CD14-positive monocyte (primary cell): ENCODE data around the gene GRIK2. TPM values are rescaled to one million over a fixed set of nuclear protein-coding genes. Genes with fewer than 3 reads are reported as not detected.

ENCODE experiments used
- DNase-seq, 3 donors: peaks; one replicate each; pipeline ENCODE4 v3.0.0-alpha.2; 2011 to 2022
- H2AFZ ChIP-seq: 2 replicates; pipeline ENCODE4 v1.6.0; 2012; ENCODE audit warnings: mild to moderate bottlenecking, low read depth, low read length, inconsistent platforms; ENCODE audit not compliant: insufficient read depth, poor library complexity, severe bottlenecking
- H3K27ac ChIP-seq, 2 donors: 1 replicate in 1 of 2; 2 replicates in 1 of 2; pipeline ENCODE4 v1.5.1; 2012 to 2013; ENCODE audit warnings: low read length in 2 of 2, control low read depth in 1 of 2, inconsistent platforms in 1 of 2, low read depth in 1 of 2, mild to moderate bottlenecking in 1 of 2
- H3K27me3 ChIP-seq, 2 donors: one replicate each; pipeline versions ENCODE4 v1.6.0 to v1.6.1; 2011 to 2013; ENCODE audit warnings: low read length in 2 of 2; ENCODE audit not compliant: control insufficient read depth in 2 of 2, insufficient read depth in 2 of 2
- H3K36me3 ChIP-seq, 2 donors: replicated peaks in 1 of 2; 1 replicate in 1 of 2; 2 replicates in 1 of 2; pipeline versions ENCODE4 v1.5.1 to v1.6.1; 2012 to 2013; ENCODE audit warnings: low read length in 2 of 2, control low read depth in 1 of 2, inconsistent platforms in 1 of 2, mild to moderate bottlenecking in 1 of 2; ENCODE audit not compliant: insufficient read depth in 2 of 2, control insufficient read depth in 1 of 2
- H3K4me1 ChIP-seq, 2 donors: 1 replicate in 1 of 2; 2 replicates in 1 of 2; pipeline versions ENCODE4 v1.5.1 to v1.6.1; 2012 to 2013; ENCODE audit warnings: low read length in 2 of 2, control low read depth in 1 of 2, inconsistent platforms in 1 of 2, mild to moderate bottlenecking in 1 of 2, moderate library complexity in 1 of 2; ENCODE audit not compliant: insufficient read depth in 2 of 2, control insufficient read depth in 1 of 2
- H3K4me2 ChIP-seq: replicated peaks from 2 replicates; pipeline ENCODE3; 2012; ENCODE audit warnings: low read length, moderate library complexity, mild to moderate bottlenecking; ENCODE audit not compliant: poor library complexity, severe bottlenecking; ENCODE audit errors: extremely low read depth
- H3K4me3 ChIP-seq, 3 experiments: fragments of 200-600 bp in 1 of 3; sonication (generic) in 1 of 3; replicated peaks in 1 of 3; 1 replicate in 2 of 3; 2 replicates in 1 of 3; pipeline ENCODE4 v1.5.1; 2011 to 2013; ENCODE audit warnings: low read length in 3 of 3, mild to moderate bottlenecking in 3 of 3, control low read depth in 2 of 3, low read depth in 2 of 3, inconsistent platforms in 1 of 3, moderate library complexity in 1 of 3
- H3K79me2 ChIP-seq: 2 replicates; pipeline ENCODE4 v1.6.0; 2012; ENCODE audit warnings: mild to moderate bottlenecking, control low read depth, inconsistent platforms, low read length, moderate library complexity; ENCODE audit not compliant: insufficient read depth
- H3K9ac ChIP-seq: 2 replicates; pipeline ENCODE4 v1.6.0; 2017; ENCODE audit warnings: low read length, mild to moderate bottlenecking; ENCODE audit not compliant: insufficient read depth, poor library complexity, severe bottlenecking
- H3K9me3 ChIP-seq, 2 donors: replicated peaks in 1 of 2; 1 replicate in 1 of 2; 2 replicates in 1 of 2; pipeline versions ENCODE4 v1.5.1 to v1.6.1; 2012 to 2013; ENCODE audit warnings: low read length in 2 of 2, control low read depth in 1 of 2; ENCODE audit not compliant: control insufficient read depth in 1 of 2, insufficient read depth in 1 of 2
- H4K20me1 ChIP-seq: 2 replicates; pipeline ENCODE4 v1.6.0; 2012; ENCODE audit warnings: mild to moderate bottlenecking, low read length, control low read depth, moderate library complexity; ENCODE audit not compliant: insufficient read depth
- H3K27ac Mint-ChIP-seq, 7 donors: one replicate each; pipeline ENCODE4 v1.8.0; 2020; ENCODE audit warnings: mild to moderate bottlenecking in 7 of 7, mixed read lengths in 7 of 7, moderate library complexity in 6 of 7, inconsistent platforms in 2 of 7
- H3K27me3 Mint-ChIP-seq, 3 donors: one replicate each; pipeline ENCODE4 v1.8.0; 2021 to 2022; ENCODE audit warnings: low read depth in 3 of 3, mild to moderate bottlenecking in 3 of 3, mixed read lengths in 3 of 3, moderate library complexity in 3 of 3, inconsistent platforms in 1 of 3
- H3K36me3 Mint-ChIP-seq, 2 donors: one replicate each; pipeline ENCODE4 v1.8.0; 2020; ENCODE audit warnings: mixed read lengths in 2 of 2, inconsistent platforms in 1 of 2, mild to moderate bottlenecking in 1 of 2
- H3K4me1 Mint-ChIP-seq: one replicate; pipeline ENCODE4 v1.8.0; 2020; ENCODE audit warnings: mild to moderate bottlenecking, mixed read lengths
- H3K4me3 Mint-ChIP-seq, 2 donors: one replicate each; pipeline ENCODE4 v1.8.0; 2020; ENCODE audit warnings: mild to moderate bottlenecking in 2 of 2, mixed read lengths in 2 of 2, moderate library complexity in 1 of 2
- H3K9me3 Mint-ChIP-seq, 7 donors: one replicate each; pipeline ENCODE4 v1.8.0; 2020 to 2022; ENCODE audit warnings: mixed read lengths in 7 of 7, mild to moderate bottlenecking in 6 of 7, moderate library complexity in 6 of 7, inconsistent platforms in 2 of 7
- CTCF ChIP-seq: fragments of 200-600 bp; IDR thresholded peaks from one replicate; pipeline ENCODE4 v1.8.0; 2022; ENCODE audit warnings: antibody characterized with exemption, mild to moderate bottlenecking
- WGBS: methylation state at CpG from one replicate; pipeline ENCODE4 v1.1.5; 2013; ENCODE audit warnings: missing lambda C conversion rate; ENCODE audit not compliant: insufficient coverage; 5-methylcytosine and 5-hydroxymethylcytosine counted together
- intact Hi-C, 2 donors: fragments of 100-400 bp; cut with micrococcal nuclease; formaldehyde crosslinking; loops; one replicate each; pipeline versions ENCODE4 v1.15.0 to v1.15.1; 2023
- polyA plus RNA-seq, 3 donors: library from polyadenylated mRNA; depleted of rRNA in 1 of 3; unstranded in 2 of 3; stranded (reverse) in 1 of 3; fragments of 300-500 nt in 2 of 3; fragments of >200 nt in 1 of 3; fragmentation: Illumina TruSeq in 2 of 3; gene quantifications; 1 replicate in 2 of 3; 2 replicates in 1 of 3; pipeline ENCODE4 v1.2.3, GENCODE V29; 2012 to 2021

The GRIK2 gene
- polyA plus RNA-seq, 3 donors = not detected

DNA sequence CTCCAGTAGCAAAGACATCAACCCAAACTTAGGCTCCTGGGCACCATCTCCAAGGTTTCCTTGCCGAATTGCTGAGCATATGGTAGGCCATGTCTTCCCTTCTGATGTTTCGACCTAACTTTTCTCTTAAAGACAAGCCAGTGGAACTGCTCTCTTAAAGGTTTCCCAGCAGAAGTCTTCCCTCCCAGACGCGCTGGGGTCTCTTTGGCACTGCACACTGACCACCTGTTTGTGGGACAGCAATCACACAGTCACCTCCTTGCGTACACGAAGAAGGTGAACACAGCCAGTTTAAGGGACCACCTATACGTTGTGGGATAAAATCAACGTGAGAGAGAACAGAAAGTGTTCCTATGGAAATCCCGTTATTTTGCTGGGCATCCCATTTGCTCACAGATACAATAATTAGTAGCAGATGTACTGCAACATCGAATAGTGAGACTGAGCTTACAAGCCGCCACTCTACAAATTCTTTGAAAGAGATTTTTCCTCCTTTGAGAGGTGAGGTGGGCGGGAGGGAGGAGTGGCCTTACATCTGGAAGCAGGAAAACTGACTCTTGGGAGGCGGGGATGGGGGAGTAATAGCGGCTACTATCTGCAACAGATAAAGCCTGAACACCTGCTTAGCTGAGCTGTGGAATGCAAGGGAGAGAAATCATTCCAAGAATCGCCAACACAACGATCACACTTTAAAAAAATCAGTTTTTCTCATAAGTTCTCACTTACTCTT, 9.9 kb downstream of the GRIK2 start:
- Histone ChIP-seq H3K9ac (no peak overlapping the region), H3K36me3 (no peaks in the 10 kb centered on the region), H3K27ac (no peak overlapping the region), H3K79me2 (no peaks in the 10 kb centered on the region), H3K9me3 (peaks cover 16 to 29% of the 10 kb centered on the region in 2 donors), H3K4me3 (no peak overlapping the region), H3K4me2 (no peak overlapping the region), H3K27me3 (peaks cover 44 to 64% of the 10 kb centered on the region in 2 donors), H2AFZ (no peak overlapping the region), H4K20me1 (no peaks in the 10 kb centered on the region), H3K4me1 (no peaks in the 10 kb centered on the region)
- TF ChIP-seq CTCF = no peak
- intact Hi-C loops = no loop called here
- H3K27me3 Mint-ChIP-seq = peaks cover 45 to 60% (median 51%) of the 10 kb centered on the region in 3 donors
- peak overlapping the region in 1 of 2 donors; percentile 65 for H3K4me3 Mint-ChIP-seq
- DNase-seq = no peak
- no peaks in the 10 kb centered on the region for H3K4me1 Mint-ChIP-seq
- 9% methylated on average over 8 of the region's 16 CpGs for WGBS
- peaks cover 2 to 24% (median 12%) of the 10 kb centered on the region in 7 donors for H3K9me3 Mint-ChIP-seq
- no peaks in the 10 kb centered on the region for H3K36me3 Mint-ChIP-seq
- no peak overlapping the region for H3K27ac Mint-ChIP-seq

DNA sequence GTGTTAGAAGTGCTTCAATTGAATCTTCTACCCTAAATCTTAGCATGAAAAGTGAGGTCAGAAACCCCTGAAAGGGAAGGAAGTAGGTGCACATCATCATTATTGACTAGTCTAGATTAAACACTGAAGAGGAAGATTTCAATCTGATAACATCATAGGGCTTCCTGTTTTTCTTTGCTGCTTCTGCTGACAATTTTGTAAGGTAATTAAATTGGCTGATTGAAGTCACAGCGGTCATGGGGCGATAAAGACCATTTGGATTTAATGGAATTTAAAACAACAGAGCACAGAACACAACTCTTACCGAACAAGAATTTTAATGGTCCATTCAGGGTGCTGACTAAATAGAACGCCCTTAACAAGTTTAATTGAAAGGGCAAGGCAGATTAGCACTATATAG, 11.3 kb downstream of the GRIK2 start:
- no peaks in the 10 kb centered on the region for H4K20me1 ChIP-seq
- no peak overlapping the region for H2AFZ ChIP-seq
- no peaks in the 10 kb centered on the region for H3K36me3 ChIP-seq
- Mint-ChIP-seq H3K27ac (no peak overlapping the region), H3K36me3 (no peaks in the 10 kb centered on the region), H3K4me3 (no peak overlapping the region), H3K9me3 (peaks cover 2 to 20% (median 8%) of the 10 kb centered on the region in 7 donors), H3K4me1 (no peaks in the 10 kb centered on the region), H3K27me3 (peaks cover 31 to 46% (median 38%) of the 10 kb centered on the region in 3 donors)
- intact Hi-C loops = no loop called here
- peaks cover 33 to 50% of the 10 kb centered on the region in 2 donors for H3K27me3 ChIP-seq
- no peak overlapping the region for H3K9ac ChIP-seq
- no peaks in the 10 kb centered on the region for H3K79me2 ChIP-seq
- WGBS = no CpG with 5 or more reads among the region's 4 CpGs
- TF ChIP-seq CTCF = no peak
- no peak overlapping the region for H3K4me2 ChIP-seq
- H3K4me3 ChIP-seq = no peak overlapping the region
- H3K9me3 ChIP-seq = peaks cover 8 to 17% of the 10 kb centered on the region in 2 donors
- no peaks in the 10 kb centered on the region for H3K4me1 ChIP-seq
- no peak overlapping the region for H3K27ac ChIP-seq
- DNase-seq = no peak
